HuH-7.5 (cell line): ENCODE data around the gene LYRM1.
"Not testable (repeated sequence)": the region's sequence is repeated elsewhere in the genome, so short reads cannot be mapped to it uniquely, and the experiment has no call there.

Experiments
- DNase-seq: peaks from one replicate; pipeline ENCODE4 v3.0.0; 2011; ENCODE audit warnings: low spot score

The LYRM1 gene

DNA sequence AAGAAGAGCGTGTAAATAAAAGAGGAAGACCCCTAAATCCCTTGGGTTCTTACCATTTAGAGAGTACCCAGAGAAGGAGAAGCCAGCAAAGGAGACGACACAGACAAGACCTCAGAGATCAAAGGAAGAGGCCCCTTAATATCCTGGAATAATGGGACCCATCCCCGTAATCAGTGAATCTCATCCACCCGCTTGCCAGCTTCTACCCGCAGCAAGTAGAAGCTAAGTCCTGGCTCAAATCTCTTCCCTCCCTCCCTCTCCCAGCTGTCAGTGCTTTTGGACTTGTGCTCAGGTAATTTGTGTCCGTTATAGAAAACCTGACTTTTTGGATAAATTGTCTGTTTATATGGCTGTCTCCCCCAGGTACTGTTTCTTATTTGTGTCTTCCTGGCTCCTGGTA is 1.9 kb downstream of the LYRM1 start:
- no peak for DNase-seq

DNA sequence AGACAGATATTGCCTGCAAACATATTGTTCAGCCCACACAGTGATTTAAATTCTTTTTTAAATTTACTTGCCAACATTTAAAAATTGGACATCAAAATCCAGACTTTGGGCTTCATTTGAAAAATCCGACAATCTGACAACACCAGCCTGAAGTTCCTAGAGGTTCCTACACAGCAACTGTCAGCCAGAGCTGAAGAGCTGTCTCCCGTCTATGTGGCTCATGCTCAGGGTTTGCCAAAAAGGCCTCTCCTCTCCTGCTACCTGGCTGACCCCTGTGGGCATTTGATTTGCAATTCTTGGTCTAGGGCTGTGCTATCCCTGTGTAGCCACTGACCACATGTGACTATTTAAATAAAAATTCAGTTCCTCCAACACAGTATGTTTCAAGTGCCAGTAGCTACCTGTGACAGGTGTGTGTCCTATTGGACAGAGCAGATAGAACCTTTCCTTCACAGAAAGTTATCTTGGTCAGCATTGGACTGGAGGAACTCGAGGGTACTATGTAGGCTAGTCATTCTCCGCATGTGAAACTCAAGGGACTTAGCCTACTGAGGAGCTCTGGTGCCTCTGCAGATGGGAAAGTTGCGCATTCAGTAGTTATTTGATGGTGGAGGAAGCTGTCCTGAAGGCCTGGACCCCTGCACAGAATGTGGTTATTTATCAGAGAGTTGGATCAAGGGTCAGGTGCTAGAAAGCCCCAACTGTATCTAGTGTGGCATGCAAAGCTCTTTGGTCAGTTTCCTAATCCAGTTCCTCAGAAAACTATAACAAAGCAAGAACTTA is 2.7 kb downstream of the LYRM1 start:
- no peak for DNase-seq

DNA sequence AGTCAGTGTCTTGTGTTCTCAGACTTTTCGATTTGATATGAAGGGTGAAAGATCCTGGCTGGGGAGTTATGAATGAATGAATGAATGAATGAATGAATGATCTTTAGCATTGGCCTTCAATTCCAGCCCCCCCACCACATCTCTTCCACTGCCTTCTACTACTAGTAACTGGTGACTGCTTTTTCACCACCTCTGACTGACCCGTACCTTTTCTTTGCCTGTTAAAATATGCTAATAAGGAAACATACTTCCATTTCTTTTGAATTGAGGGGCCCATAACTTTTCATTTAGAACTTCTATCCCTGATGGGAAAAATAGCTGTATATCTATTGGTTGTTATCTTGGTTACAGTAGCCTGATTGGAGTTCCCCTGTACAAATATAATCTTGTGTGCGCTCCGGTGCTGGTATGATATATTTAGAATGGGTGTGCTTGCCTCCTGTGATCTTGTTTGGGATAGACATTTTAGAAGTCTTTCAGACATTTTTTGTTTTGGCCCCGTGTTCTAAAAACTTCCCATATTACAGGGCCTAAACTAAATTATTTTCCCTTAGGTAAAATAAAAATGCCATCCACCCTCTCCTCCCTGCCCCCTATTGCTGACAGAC is 3.4 kb downstream of the LYRM1 start:
- no peak for DNase-seq

DNA sequence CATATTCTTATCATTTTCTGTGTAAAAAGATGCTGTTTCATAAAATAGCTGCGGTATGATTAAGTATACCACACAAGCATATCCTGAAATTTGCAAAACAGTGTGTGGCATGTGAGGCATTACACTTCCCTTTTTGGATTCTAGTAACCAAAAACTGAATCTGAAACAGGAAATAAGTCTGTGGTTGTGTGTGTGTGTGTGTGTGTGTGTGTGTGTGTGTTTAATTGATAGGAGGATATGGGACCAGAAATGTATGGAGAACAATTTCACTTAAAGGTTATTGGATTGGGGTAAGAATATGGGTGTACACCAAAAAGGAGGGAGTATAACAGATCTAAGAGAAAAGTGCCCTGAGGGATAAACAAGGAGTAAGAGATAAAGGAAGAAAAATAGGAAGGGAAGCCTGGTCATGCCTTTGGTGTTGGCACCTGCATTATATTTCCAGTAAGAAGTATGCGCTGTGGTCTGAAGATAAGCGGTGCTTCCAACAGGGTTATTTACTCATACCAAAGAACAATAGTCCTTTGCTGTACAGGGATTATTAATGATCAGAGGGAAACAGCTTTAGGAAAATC is 4.0 kb downstream of the LYRM1 start:
- no peak for DNase-seq

DNA sequence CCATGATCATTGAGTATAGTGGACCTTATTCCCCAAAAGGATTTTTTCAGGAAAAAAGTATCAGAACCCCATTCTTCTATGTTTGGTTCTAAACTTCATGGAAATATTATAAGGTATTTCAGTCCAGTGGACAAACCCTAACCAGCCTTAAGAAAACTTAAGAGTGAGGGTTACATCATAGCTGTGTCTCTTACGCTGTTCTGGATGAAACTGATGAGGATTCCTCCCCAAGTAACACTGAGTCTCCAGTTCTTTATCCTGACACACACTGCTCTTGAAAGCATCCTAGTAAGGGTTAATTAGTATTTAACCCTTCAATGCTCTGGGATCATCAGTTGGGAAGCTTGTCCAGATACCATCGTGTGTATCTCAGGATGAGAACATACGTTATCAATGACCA is 5.0 kb downstream of the LYRM1 start:
- DNase-seq = no peak

DNA sequence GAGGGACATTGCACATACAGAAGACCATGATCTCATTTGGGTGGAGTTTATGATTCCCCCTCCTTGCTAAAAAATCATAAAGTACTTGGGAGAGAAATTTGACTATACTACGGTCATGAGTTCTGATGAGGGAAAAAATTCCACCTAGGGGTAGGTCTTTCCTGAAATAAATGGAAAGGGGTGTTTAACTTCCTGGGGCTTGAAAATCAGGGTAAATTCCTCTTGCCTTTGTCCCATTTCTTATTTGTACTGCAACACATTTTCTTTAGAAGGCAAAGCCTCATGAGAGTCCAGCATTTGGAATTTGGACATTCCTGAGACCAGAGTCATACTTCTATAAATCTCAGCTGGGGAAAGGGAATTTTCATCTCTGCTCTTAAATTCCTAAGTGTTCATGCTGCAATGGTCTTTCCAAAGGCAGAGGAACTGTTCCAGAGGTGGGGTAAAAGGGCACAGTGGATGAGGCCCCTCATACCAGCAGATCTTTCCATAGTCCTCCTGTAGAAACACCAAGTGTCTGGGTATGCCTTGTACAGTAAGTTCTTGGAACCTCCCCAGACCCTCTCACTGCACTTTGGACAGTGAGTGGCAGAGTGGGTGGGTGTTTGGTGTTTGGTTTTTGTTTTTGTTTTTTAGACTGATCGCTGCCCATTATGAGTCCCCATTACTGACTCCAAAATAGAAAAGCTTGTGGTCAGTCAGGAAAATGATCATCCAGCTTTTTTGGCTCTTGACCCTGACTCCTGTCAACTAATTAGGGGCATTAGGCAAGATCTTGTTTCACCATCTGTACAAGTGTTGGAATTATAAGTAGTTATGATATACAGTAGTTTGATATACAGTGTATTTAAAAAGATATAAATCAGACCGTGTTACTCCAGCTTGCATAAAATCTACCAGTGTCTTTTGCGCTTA is 6.0 kb downstream of the LYRM1 start:
- no peak for DNase-seq

DNA sequence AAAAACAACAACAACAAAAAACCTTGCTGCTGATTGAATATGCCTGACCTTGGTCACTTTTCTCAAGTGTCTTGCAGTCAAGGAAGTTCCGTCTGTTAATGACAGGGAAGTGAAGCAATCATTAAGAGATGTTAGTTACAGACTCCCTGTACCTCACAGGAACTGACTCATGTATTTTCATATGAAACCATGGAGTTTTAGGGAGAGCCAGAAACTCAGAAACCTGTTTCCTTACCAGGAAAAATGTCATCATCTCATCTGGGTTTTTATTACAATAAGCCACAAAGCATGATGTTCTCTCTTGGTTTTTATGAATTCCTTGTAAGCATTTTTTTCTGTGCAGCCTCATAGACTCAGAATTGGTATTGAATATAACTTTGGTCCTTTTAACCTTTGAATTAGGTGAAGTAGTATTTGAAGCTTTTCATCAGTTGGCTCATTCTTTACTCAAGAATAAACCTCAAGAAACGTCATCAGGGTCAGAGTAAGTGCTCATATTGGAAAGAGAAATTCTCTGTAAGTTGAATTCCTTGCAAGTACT is 10.3 kb downstream of the LYRM1 start:
- no peak for DNase-seq

DNA sequence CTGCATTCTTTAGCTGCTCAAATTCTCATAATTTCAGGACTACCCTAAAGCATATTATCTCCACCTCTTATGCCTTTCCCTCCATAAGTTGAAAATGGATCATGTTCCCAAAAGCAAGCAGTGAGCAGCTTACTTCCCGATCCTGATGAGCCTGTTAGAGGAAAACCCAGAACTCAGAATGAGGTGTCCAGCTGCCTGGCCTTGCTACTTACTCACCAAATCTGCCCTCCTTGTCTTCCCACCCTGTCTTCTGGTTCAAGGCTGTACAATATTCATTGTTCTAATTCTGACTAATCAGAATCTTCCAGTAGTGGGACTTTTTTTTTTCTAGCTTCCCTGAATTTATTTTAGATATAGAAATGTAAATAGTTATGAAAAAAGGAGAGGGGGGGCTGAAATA is 10.8 kb downstream of the LYRM1 start:
- DNase-seq = no peak

DNA sequence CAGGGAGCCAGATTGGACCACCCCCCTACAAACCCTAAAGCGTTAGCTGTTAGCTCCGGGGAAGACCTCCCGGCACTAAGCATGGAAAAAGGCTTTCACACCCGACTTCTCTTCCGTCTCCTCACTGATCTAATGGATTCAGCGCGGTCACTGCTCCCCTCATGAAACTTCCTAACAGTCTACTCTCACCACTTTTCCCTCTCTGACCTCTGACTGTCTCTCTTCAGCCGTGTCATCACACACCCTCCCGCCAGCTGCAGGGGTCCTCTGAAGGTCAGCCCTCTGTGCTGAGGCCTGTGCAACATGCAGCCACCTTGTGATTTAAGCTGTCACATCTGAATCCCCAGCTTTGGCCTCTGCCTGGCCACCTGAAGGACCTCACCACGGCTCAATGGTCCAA is 15.7 kb downstream of the LYRM1 start:
- no peak for DNase-seq

DNA sequence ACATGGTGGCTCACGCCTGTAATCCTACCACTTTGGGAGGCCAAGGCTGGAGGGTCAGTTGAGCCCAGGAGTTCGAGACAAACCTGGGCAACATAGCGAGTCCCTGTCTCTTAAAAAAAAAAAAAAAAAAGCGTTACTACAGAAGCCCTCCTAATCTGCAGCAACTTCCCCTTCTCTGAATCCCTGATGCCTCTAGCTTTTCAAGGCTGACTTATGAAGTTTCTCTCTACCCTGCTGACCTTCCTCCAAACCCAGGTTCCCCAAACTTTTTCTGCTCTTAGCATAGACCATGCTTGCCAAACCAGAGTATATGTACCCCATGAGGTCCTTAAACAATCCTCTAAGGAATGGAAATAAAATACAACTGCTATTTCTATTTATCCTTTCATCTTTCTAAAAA is 16.4 kb downstream of the LYRM1 start:
- no peak for DNase-seq

DNA sequence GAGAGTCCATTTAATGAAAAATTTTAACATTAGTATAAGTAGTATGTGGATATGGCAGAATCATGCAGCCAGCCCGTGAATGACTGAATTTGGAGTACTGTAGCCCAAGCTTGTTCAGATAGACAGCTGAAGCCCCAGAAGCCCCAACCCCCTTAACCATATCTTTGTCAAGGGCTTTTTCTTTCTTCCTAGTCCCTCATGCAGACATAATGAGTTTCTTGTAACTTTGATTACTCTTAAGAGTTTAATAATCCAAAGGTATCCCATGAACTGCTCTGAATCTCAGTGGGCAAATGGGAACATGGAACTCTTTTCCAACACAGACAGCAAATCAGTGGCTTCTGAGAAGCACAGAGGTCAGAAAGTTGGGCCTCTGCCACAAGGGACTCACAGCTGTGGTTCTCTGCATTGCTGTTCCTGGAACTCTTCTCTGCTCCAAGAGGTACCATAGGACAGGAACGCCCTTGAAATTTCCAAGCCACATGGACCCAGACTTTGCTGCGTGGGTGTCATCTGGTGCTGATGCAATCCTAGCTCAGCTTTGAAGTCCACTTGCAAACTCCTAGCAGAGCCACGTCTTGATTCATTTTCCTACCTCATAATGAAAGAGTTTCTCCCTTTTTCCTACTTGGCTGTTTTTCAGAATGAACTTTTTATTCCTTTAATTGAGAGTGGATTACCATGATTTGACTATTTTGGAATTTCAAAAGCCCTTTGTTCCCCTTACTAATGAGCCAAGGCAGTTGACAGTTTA is 18.1 kb downstream of the LYRM1 start:
- DNase-seq = no peak

DNA sequence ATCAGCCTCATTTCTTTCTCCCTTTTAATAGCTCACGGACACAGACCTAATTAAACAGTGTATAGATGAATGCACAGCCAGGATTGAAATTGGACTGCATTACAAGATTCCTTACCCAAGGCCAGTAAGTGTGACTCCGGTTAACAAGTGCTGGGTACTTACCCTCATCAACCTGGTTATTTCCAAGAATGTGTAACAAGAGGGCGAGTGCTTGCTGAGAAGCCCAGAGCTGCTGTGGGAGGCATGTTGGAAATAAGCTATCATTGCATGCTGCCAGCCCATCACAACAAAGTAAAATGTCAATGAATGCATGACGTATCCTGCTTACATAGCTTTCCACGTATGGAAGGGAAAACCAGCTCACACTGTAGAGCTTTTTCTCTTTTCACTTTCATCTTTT is 19.5 kb downstream of the LYRM1 start:
- no peak for DNase-seq

DNA sequence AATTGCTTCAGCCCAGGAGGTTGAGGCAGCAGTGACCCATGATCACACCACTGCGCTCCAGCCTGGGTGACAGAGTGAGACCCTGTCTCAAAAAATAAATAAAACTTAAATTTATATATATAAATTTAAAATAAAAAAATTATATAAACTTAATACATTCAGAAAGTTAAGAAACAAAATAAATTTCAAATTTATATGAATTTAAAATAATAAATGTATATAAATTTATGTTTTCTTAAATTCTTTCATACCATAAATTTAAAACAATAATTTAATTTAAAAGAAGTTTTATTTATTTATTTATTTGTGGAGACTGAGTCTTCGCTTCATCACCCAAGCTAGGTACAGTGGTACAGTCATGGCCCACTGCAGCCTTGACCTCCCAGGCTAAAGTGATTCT is 20.2 kb downstream of the LYRM1 start:
- DNase-seq = no peak

DNA sequence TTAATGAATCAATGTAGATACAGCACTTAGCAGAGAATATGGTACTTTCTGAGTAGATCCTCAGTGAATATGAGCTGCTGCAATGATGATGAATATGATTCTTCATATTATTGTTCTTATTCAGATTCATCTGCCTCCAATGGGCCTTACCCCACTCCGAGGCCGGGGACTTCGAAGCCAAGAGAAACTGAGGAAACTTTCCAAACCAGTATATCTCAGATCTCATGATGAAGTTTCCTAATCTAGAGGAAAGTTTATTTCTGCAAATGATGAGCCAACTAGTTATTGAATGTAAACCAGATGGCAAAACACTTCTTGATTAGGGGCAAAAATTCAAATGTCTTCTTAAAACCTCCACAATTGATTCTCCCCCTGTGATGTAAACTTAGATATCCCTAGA is 23.3 kb downstream of the LYRM1 start:
- no peak for DNase-seq

DNA sequence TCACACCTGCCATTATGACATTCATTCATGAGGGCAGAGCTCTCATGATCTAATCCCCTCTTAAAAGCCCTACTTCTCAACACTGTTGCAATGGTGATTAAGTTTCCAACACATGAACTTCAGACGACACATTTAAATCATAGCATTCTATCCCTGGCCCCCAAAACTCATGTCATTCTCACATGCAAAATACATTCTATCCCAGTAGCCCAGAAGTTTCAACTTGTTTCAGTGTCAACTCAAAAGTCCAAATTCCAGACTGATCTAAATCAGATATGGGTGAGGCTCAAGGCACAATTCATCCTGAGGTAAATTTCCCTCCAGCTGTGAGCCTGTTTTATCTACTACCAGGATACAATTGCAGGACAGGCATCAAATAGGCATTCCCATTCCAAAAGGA is 25.2 kb downstream of the LYRM1 start:
- no peak for DNase-seq

DNA sequence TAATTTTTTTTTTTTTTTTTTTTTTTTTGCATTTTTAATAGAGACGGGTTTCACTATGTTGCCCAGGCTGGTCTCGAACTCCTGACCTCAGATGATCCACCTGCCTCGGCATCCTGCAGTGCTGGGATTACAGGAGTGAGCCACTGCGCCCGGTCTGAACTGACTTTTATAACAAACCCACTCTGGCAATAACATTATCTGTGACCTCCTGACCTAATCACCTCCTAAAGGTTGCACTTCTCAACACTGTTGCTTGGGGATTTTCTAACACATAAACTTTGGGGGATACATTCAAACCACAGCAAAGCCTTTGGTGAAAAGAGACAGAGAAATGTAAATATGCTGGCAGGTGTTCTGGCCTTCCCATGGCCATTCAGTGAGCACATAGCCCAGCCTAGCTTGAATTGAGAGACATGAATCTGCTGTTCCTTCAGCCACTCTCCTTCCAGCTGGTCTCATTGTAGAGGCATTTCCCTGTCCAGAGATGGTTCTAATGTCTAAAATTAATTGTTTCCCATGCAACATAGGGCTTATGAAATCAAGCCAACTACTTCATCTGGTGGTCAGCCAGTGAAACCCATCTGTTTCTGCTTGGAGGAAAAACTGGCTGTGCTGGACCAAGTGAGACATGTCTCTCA is 28.3 kb downstream of the LYRM1 start:
- no peak for DNase-seq

DNA sequence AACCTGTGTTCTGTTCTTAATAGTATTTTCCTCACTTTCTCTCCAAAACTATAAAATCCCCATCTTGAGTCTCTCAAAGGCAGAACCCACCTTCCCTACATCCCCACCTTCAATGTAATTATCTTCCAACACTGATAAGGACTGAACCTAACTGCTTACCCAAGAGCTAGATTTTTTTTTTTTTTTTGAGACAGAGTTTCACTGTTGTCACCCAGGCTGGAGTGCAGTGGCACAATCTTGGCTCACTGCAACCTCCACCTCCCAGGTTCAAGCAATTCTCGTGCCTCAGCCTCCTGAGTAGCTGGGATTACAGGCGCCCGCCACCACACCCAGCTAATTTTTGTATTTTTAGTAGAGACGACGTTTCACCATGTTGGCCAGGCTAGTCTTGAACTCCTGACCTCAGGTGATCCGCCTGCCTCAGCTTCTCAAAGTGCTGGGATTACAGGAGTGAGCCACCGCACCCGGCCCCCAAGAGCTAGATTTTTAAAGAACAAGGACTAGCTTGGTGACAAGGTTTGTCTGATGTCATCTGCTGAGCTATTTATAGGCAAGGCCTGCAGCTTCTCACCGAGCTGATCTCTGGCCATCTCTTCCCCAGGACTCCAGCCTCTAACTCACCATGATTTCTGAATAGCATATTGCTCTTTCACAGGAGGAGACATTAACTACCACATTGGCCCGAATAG is 29.2 kb downstream of the LYRM1 start:
- DNase-seq = not testable (repeated sequence)

DNA sequence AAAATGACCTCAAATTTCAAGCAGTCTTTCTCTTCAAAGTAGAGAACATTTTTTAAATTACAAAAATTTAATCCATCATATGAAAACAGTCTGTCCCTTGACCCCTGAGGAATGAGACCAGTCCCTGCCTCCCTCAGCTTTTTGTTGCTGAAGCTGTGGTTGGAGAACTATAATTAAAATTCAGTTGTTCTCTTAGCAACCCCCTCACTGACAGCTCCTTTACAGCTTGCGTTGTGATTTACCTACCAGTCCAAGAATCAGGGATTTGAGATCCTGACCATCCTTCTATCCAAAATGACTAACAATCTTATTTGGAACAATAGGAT is 29.8 kb downstream of the LYRM1 start:
- no peak for DNase-seq

DNA sequence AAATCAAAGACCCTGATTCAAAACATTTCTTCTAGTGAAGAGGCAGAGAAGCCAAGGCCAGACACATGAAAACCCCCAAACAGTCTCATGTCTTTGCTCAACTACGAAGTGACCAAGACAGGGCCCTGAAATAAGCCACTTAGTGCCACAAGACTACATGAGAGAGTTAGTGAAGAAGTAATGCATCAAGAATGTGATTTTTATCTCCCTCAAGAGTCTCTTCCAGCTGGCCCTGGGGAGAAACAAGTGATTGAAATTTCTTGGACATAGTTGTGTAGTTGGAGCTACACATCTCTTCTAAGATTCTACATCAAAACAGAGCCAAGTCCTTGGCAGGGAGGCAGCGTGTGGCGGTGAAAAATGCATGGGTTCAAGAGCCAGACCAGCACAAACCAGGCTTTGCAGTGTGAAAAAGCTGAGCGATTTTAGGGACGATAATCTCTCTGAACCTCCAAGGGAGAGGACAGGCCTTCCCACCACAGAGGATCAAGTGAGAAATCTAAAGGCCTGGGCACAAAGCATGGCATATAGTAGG is 30.6 kb downstream of the LYRM1 start:
- no peak for DNase-seq

DNA sequence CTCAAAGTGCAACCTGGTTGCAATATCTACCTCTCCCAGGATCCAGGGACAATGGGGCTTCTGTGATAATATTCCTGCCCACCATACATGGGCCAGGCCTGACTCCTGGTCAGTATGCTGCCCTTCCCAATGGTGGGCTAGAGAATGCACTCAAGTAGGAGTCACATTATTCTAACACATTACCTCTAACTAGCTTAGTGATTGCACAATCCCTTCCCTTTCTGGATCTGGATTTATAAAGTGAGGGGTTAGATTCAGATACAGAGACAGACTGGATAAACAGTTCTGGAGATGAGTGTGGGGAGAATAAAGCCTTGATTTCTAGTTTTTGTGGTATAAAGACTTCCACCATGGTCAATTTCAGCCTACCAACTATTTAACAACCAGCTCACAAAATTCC is 33.0 kb downstream of the LYRM1 start:
- no peak for DNase-seq
